ENCODE results near the gene SIRPB2.
"Not testable (repeated sequence)": the region's sequence is repeated elsewhere in the genome, so short reads cannot be mapped to it uniquely, and the experiment has no call there.

SIRPB2 gene

DNA sequence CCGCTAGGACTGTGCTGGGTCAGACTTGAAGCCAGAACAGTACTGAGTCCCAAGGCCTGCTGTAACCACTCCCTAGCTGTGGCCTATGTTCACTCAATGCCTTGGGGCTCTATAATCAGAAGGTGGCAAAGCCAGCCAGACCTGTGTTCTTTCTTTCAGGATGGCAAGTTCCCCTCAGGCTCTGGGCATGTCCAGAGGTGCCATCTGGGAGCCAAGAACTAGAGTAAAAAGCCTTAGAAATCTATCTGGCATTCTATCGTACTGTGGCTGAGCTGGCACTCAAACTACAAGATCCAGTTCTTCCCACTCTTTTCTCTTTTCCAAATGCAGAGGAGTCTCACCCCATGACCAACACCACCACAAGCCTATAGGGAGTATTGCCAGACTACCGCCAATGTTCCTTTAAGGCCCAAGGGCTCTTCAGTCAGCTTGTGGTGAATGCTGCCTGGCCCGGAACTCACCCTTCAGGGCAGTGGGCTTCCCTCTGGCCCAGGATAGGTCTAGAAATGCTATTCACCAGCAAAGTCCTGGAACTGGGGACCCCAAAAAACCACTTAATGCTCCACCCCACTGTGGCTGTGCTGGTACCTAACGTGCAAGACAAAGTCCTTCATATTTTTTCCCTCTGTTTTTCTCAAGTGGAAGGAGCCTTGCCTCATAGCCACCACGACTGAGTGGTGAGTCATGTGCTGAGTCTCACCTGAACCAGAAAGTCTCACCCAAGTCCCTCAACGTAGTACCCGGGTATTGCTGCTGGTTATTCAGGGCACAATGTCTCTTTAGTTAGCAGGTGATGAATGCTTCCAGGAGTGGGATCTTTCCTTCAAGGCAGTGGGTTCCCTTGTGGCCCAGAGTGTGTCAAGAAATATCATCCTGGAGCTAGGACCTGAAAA is 8.6 kb upstream of the SIRPB2 start:
- no peak for DNase-seq

DNA sequence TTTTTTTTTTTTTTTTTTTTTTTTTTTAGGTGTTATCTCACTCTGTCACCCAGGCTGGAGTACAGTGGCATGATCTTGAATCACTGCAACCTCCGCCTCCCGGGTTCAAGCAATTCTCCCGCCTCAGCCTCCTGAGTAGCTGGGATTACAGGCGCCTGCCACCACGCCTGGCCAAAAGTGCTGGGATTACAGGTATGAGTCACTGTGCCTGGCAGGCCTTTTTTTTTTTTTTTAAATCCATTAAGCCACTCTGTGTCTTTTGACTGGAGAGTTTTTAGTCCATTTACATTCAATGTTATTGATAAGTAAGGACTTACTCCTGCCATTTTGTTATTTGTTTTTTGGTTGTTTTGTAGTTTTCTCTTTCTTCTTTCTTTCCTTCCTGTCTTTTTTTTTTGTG is 6.2 kb upstream of the SIRPB2 start:
- not testable (repeated sequence) for DNase-seq

DNA sequence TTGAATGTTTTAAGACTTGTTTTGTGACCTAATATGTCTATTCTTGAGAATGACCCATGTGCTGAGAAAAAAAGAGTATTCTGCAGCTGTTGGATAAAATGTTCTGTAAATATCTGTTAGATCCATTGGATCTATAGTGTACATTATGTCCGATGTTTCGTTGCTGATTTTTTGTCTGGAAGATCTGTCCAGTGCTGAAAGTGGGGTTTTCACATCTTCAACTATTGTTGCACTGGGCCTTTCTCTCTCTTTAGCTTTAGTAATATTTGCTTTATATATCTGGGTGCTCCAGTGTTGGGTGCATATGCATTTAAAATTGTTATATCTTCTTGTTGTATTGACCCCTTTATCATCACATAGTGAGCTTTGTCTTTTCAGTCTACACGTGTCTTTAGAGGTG is 5.7 kb upstream of the SIRPB2 start:
- DNase-seq: no peak

GRCh38 chr20:1494436-1494835 is 3.2 kb upstream of the SIRPB2 start:
- peak in 2 of 4 experiments; percentile 23 to 44 for DNase-seq

GRCh38 chr20:1493536-1493935 is 2.3 kb upstream of the SIRPB2 start:
- DNase-seq: peak in 3 of 4 experiments; percentile 24 to 66 (median 45)

- peak; percentile 63 to 75 (median 67) for DNase-seq
Measured at GRCh38 chr20:1491860-1492642, 831 bp upstream of the SIRPB2 start.

GRCh38 chr20:1490643-1491195 is 501 bp downstream of the SIRPB2 start:
- peak; percentile 38 to 75 (median 60) for DNase-seq

GRCh38 chr20:1489764-1490436 is 1.3 kb downstream of the SIRPB2 start:
- peak; percentile 64 to 82 (median 76) for DNase-seq

GRCh38 chr20:1489325-1489724 is 1.9 kb downstream of the SIRPB2 start:
- peak in 3 of 4 experiments; percentile 35 to 52 (median 49) for DNase-seq

GRCh38 chr20:1486566-1486965 is 4.7 kb downstream of the SIRPB2 start:
- no peak for DNase-seq

GRCh38 chr20:1484438-1485116 is 6.6 kb downstream of the SIRPB2 start:
- no peak for DNase-seq

- no peak for DNase-seq
Measured at GRCh38 chr20:1479831-1480595, 11.2 kb downstream of the SIRPB2 start.

GRCh38 chr20:1478566-1478965 is 12.7 kb downstream of the SIRPB2 start:
- peak in 2 of 4 experiments; percentile 38 to 43 for DNase-seq

DNA sequence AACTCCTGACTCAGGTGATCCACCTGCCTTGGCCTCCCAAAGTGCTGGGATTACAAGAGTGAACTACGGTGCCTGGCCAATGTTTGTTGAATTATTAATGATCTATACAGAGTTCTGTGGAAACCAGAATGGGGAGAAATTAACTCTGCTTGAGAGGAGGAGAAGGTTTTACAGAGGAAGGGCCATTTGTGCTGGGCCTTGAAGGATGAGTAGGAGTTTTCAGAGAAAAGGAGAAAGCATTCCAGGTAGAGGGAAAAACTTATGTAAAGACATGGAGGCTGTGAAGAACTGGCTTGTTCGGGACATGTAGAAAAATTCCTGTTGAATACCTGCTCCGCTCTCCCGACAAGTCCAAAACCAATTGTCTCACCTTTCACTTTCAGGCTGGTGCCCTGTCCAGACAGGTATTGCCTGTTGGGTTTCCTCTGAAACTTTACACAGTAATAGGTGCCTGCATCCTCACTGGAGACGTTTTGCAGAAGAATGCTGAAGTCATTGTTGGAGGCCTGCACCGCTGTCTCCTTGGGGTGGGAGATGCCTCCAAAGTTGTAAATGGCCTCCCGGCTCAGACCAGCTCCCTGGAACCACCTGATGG is 13.2 kb downstream of the SIRPB2 start:
- DNase-seq: no peak

- DNase-seq: peak in 3 of 4 experiments; percentile 16 to 37 (median 36)
Measured at GRCh38 chr20:1474817-1475603, 16.2 kb downstream of the SIRPB2 start.

DNA sequence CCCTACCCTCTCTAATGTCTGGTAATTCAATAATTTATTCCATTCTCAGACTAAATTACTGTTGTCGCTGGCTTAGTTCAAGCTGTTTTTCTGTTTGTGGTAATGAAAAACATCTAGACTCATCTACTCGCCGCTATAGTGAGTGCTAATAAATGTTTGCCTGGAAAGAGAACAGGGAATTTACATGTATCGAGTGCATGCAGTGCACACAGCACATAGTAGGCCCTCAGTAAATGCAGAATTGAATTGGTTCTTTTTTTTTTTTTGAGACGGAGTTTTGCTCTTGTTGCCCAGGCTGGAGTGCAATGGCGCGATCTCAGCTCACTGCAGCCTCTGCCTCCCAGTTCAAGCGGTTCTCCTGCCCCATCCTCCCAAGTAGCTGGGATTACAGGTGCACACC is 16.9 kb downstream of the SIRPB2 start:
- no peak for DNase-seq

DNA sequence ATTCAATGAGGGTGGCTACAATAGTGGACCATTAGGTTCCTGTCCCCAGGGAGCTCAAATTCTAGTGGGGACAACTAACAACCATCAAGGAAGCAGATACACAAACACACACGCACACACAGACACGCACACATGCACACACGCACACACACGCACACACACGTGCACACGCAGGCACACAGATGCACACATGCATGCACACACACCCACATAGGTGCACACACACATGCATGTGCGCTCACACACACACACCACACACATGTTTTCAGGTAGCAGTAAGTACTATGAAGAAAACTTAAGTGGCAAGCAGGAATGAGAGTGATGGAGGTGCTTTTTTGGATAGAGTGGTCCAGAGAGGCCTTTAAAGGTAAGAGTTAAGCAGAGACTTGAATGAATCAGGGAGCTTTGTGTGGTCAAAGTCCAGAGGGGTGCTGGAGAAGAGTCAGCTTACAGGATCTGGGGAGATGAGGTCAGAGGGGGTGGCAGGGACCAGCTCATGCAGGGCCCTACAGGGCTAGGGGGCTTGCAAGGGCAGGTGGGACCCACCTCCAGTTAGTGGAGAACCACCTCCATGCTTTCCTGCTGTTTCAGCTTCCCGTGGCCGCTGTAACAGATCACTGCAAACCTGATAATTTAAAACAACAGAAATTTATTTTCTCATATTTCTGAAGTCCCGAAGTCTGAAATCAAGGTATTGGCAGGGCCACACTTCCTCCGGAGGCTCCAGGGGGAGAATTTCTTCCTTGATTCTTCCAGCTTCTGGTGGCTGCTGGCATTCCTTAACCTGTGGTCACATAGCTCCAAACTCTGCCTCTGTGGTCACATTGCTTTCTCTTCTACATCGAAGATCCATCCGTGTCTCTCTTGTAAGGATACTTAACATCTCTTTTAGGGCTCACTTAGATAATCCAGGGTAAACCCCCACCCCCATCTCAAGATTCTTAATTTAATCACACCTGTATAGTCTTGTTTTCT is 17.7 kb downstream of the SIRPB2 start:
- no peak for DNase-seq

- DNase-seq: peak; percentile 47 to 71 (median 63)
Measured at GRCh38 chr20:1472556-1473245, 18.5 kb downstream of the SIRPB2 start.

Measured in suppressor macrophage (primary cell).